Astrocyte (in vitro differentiated cells and primary cell): Measurements from ENCODE around the gene APOC4. TPM values are rescaled to one million over a fixed set of nuclear protein-coding genes. Genes with fewer than 3 reads are reported as not detected.

ENCODE experiments used
- DNase-seq: peaks from one replicate; pipeline ENCODE4 v3.0.0-alpha.2; 2010; ENCODE audit warnings: low read depth
- FAIRE-seq: peaks from 2 replicates; lab custom pipeline; 2011; peaks lifted over from hg19 to GRCh38; lab: Jason Lieb, UNC
- H2AFZ ChIP-seq: 2 replicates; pipeline ENCODE4 v1.6.0; 2012; ENCODE audit warnings: low read depth, low read length, inconsistent platforms
- H3K27ac ChIP-seq: 2 replicates; pipeline ENCODE4 v1.5.1; 2011; ENCODE audit warnings: low read depth, low read length, inconsistent platforms
- H3K27me3 ChIP-seq: 2 replicates; pipeline ENCODE4 v1.6.0; 2011; ENCODE audit warnings: low read length, inconsistent platforms; ENCODE audit not compliant: insufficient read depth
- H3K36me3 ChIP-seq: 2 replicates; pipeline ENCODE4 v1.5.1; 2011; ENCODE audit warnings: low read length, inconsistent platforms; ENCODE audit not compliant: insufficient read depth
- H3K4me1 ChIP-seq: 2 replicates; pipeline ENCODE4 v1.5.1; 2011; ENCODE audit warnings: low read length, inconsistent platforms; ENCODE audit not compliant: insufficient read depth
- H3K4me2 ChIP-seq: 2 replicates; pipeline ENCODE4 v1.6.0; 2012; ENCODE audit warnings: low read length, inconsistent platforms
- H3K4me3 ChIP-seq: 2 replicates; pipeline ENCODE4 v1.5.1; 2011; ENCODE audit warnings: low read depth, mild to moderate bottlenecking, low read length, inconsistent platforms; ENCODE audit not compliant: insufficient read depth
- H3K79me2 ChIP-seq: 2 replicates; pipeline ENCODE4 v1.6.0; 2012; ENCODE audit warnings: mild to moderate bottlenecking, low read length, inconsistent platforms; ENCODE audit not compliant: insufficient read depth
- H3K9ac ChIP-seq: 2 replicates; pipeline ENCODE4 v1.6.0; 2012; ENCODE audit warnings: mild to moderate bottlenecking, low read length, inconsistent platforms
- H3K9me3 ChIP-seq: 2 replicates; pipeline ENCODE4 v1.5.1; 2012; ENCODE audit warnings: low read depth, mild to moderate bottlenecking, low read length, inconsistent platforms; ENCODE audit not compliant: insufficient read depth
- H4K20me1 ChIP-seq: 2 replicates; pipeline ENCODE4 v1.6.0; 2012; ENCODE audit warnings: low read length, inconsistent platforms; ENCODE audit not compliant: insufficient read depth
- H3K27ac Mint-ChIP-seq: one replicate; pipeline ENCODE4 v1.8.0; 2021; ENCODE audit warnings: mild to moderate bottlenecking, mixed read lengths; ENCODE audit not compliant: unreplicated experiment
- H3K27me3 Mint-ChIP-seq: one replicate; pipeline ENCODE4 v1.8.0; 2021; ENCODE audit warnings: low read depth, mixed read lengths; ENCODE audit not compliant: unreplicated experiment
- H3K36me3 Mint-ChIP-seq: one replicate; pipeline ENCODE4 v1.8.0; 2021; ENCODE audit warnings: low read depth, mixed read lengths; ENCODE audit not compliant: unreplicated experiment
- H3K4me1 Mint-ChIP-seq: one replicate; pipeline ENCODE4 v1.8.0; 2021; ENCODE audit warnings: low read depth, mixed read lengths; ENCODE audit not compliant: unreplicated experiment
- H3K4me3 Mint-ChIP-seq: one replicate; pipeline ENCODE4 v1.8.0; 2021; ENCODE audit warnings: mild to moderate bottlenecking, moderate library complexity, mixed read lengths; ENCODE audit not compliant: unreplicated experiment
- H3K9me3 Mint-ChIP-seq: one replicate; pipeline ENCODE4 v1.8.0; 2021; ENCODE audit warnings: mild to moderate bottlenecking, mixed read lengths; ENCODE audit not compliant: unreplicated experiment
- CTCF ChIP-seq: IDR thresholded peaks from 2 replicates; pipeline ENCODE4 v1.5.1; 2011; ENCODE audit warnings: low read depth, mild to moderate bottlenecking, inconsistent platforms, low read length, moderate library complexity; ENCODE audit not compliant: insufficient read depth
- EZH2 ChIP-seq: IDR thresholded peaks from 2 replicates; pipeline ENCODE4 v1.6.1; 2012; ENCODE audit warnings: mild to moderate bottlenecking, low read length, inconsistent platforms; ENCODE audit not compliant: insufficient read depth
- total RNA-seq: library from RNA; stranded (reverse); gene quantifications from 2 replicates; pipeline ENCODE4 v1.2.1, GENCODE V29; 2021

APOC4 gene
- total RNA-seq, 1 donor from 2014 or later, result not detected

DNA sequence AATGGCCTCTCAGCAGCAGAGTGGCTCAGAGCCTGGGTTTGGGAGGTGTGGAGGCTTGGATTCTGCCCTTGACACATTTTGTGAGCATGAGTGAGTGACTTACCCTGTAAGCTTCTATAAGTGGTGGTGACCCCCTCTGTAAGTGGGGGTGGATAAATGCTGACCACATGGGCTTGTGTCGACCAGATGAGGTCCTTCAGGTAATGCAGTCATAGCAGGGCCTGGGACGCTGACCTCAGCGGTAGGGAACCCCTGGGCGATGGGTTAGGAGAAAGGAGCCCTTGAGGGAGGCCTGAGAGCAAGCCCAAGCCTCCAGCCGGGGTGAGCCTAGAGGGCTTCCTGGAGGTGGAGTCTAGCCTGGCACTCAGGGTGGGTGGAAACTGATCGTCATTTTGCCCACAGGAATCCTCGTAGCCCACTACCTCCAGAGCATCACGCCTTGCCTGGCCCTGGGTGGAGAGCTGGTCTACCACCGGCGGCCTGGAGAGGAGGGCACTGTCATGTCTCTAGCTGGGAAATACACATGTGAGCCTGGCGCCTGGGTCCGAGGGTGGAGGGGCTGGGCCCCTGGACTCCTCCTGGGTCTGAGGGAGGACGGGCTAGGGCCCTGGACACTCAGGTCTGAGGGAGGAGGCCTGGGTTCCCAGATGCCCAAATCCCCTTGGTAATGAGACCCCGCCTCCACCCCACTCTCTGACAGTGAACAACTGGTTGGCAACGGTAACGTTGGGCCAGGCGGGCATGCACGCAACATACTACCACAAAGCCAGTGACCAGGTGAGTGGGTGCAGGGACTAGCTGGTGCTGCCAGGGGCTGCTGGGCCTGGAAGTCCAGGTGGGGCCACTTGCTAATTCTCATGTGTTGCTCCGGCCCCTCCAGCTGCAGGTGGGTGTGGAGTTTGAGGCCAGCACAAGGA, 41.5 kb upstream of the APOC4 start:
- H3K4me1 ChIP-seq, result no peaks in the 10 kb centered on the region
- FAIRE-seq, result no peak
- Mint-ChIP-seq H3K9me3 (no peaks in the 10 kb centered on the region), H3K27ac (no peak overlapping the region), H3K4me1 (no peaks in the 10 kb centered on the region), H3K4me3 (no peak overlapping the region), H3K36me3 (peaks cover 20% of the 10 kb centered on the region), H3K27me3 (no peaks in the 10 kb centered on the region)
- peaks cover 42% of the 10 kb centered on the region for H4K20me1 ChIP-seq
- no peak for DNase-seq
- H3K4me3 ChIP-seq, result no peak overlapping the region
- H3K27ac ChIP-seq, result no peak overlapping the region
- H3K9me3 ChIP-seq, result no peaks in the 10 kb centered on the region
- H3K9ac ChIP-seq, result no peak overlapping the region
- TF ChIP-seq EZH2 (no peak), CTCF (no peak)
- H3K4me2 ChIP-seq, result no peak overlapping the region
- peaks cover 17% of the 10 kb centered on the region for H3K79me2 ChIP-seq
- H3K27me3 ChIP-seq, result peaks cover 4% of the 10 kb centered on the region
- H2AFZ ChIP-seq, result no peak overlapping the region
- H3K36me3 ChIP-seq, result peaks cover 16% of the 10 kb centered on the region

- no peak for FAIRE-seq
- no peak overlapping the region for H3K9ac ChIP-seq
- Mint-ChIP-seq H3K27ac (no peak overlapping the region), H3K27me3 (no peaks in the 10 kb centered on the region), H3K9me3 (no peaks in the 10 kb centered on the region), H3K4me3 (no peak overlapping the region), H3K4me1 (peaks cover 9% of the 10 kb centered on the region), H3K36me3 (peaks cover 12% of the 10 kb centered on the region)
- H2AFZ ChIP-seq, result no peak overlapping the region
- no peaks in the 10 kb centered on the region for H3K79me2 ChIP-seq
- peaks cover 9% of the 10 kb centered on the region for H3K36me3 ChIP-seq
- H3K9me3 ChIP-seq, result no peaks in the 10 kb centered on the region
- no peak overlapping the region for H3K4me2 ChIP-seq
- H3K4me3 ChIP-seq, result no peak overlapping the region
- peaks cover 4% of the 10 kb centered on the region for H3K27me3 ChIP-seq
- H4K20me1 ChIP-seq, result peaks cover 24% of the 10 kb centered on the region
- H3K27ac ChIP-seq, result no peak overlapping the region
- no peak for DNase-seq
- TF ChIP-seq CTCF (no peak), EZH2 (no peak)
- no peaks in the 10 kb centered on the region for H3K4me1 ChIP-seq
Measured at GRCh38 chr19:44903216-44903601, 38.8 kb upstream of the APOC4 start.
